ENCODE measurements around the gene GPC2.
"Not testable (repeated sequence)": the region's sequence is repeated elsewhere in the genome, so short reads cannot be mapped to it uniquely, and the experiment has no call there.

DNA sequence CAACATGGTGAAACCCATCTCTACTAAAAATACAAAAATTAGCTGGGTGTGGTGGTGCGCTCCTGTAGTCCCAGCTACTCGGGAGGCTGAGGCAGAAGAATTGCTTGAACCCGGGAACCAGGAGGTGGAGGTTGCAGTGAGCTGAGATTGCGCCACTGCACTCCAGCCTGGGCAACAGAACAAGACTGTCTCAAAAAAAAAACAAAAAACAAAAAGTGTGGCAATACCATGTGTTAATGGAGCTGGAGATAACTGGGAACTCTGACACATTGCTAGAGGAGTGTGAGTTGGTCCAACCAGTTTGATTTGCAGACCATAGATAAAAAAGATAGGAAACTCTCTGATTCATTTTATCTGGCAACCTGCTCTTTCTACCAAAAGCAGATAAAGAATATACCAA, 30.8 kb downstream of the GPC2 start:
- TF ChIP-seq, protein P1, sequence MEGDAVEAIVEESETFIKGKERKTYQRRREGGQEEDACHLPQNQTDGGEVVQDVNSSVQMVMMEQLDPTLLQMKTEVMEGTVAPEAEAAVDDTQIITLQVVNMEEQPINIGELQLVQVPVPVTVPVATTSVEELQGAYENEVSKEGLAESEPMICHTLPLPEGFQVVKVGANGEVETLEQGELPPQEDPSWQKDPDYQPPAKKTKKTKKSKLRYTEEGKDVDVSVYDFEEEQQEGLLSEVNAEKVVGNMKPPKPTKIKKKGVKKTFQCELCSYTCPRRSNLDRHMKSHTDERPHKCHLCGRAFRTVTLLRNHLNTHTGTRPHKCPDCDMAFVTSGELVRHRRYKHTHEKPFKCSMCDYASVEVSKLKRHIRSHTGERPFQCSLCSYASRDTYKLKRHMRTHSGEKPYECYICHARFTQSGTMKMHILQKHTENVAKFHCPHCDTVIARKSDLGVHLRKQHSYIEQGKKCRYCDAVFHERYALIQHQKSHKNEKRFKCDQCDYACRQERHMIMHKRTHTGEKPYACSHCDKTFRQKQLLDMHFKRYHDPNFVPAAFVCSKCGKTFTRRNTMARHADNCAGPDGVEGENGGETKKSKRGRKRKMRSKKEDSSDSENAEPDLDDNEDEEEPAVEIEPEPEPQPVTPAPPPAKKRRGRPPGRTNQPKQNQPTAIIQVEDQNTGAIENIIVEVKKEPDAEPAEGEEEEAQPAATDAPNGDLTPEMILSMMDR (IDR thresholded peaks at IDR 0.05): not testable (repeated sequence)
- not testable (repeated sequence) for TF ChIP-seq POLR2A (IDR thresholded peaks at IDR 0.05)
